ENCODE results near the gene HCAR1.

DNA sequence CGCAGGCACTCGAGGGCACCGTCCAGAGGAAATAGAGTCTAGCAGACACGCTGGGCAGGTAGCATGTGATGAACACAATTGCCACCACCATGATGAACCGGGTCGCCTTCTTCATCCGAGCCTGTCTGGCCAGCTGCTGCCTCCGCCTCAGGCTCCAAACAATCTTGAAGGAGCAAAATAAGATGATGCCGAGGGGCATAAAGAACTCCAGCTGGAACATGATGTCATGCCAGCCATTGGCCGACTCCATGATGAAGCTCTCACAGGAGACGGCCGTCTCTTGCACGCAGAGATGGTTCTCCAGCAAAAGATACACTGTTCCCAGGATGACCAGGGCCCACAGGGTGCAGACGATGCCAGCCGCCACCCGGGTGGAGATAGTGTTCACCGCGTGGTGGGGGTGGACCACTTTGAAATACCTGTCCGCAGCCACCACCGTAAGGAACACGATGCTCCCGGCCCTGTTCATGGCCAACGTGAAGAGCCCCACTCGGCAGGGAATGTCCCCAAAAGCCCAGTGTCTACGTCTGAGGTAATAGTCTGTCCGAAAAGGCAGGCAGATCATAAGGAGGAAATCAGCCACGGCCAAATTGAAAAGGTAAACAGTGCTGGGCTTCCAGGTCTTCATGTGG, 945 bp downstream of the HCAR1 start:
- TF ChIP-seq EZH2 (IDR thresholded peaks at IDR 0.05; ENCODE audit: insufficient read depth, poor library complexity, severe bottlenecking) (no peak), EZH2phosphoT487 (IDR thresholded peaks at IDR 0.05; ENCODE audit: insufficient read depth, low read depth) (no peak)

Data from GM23248 (cell line).